Colonic mucosa (tissue), 4 donors: ENCODE measurements around the gene PLPPR3. TPM values are rescaled to one million over a fixed set of nuclear protein-coding genes. Genes with fewer than 3 reads are reported as not detected.
"Not testable (repeated sequence)": the region's sequence is repeated elsewhere in the genome, so short reads cannot be mapped to it uniquely, and the experiment has no call there.

Source experiments
- DNase-seq: peaks from one replicate; pipeline ENCODE4 v3.0.0-alpha.2; 2020
- H3K27ac ChIP-seq: fragments of 200-600 bp; one replicate; pipeline ENCODE4 v1.8.0; 2021
- H3K27me3 ChIP-seq: fragments of 200-600 bp; one replicate; pipeline ENCODE4 v1.8.0; 2021
- H3K36me3 ChIP-seq: fragments of 200-600 bp; one replicate; pipeline ENCODE4 v1.8.0; 2021
- H3K4me1 ChIP-seq: fragments of 200-600 bp; one replicate; pipeline ENCODE4 v1.8.0; 2021; ENCODE audit warnings: mild to moderate bottlenecking
- H3K4me3 ChIP-seq: fragments of 200-600 bp; one replicate; pipeline ENCODE4 v1.8.0; 2021
- H3K9ac ChIP-seq, 2 donors: one replicate each; pipeline ENCODE4 v1.7.0; 2013; ENCODE audit warnings: control low read depth in 2 of 2, low read depth in 2 of 2, low read length in 2 of 2
- H3K9me3 ChIP-seq: fragments of 200-600 bp; one replicate; pipeline ENCODE4 v1.8.0; 2021
- CTCF ChIP-seq: fragments of 200-600 bp; IDR thresholded peaks from one replicate; pipeline ENCODE4 v1.8.0; 2022; ENCODE audit warnings: antibody characterized with exemption, mild to moderate bottlenecking
- intact Hi-C: fragments of 100-400 bp; cut with DNase I; formaldehyde crosslinking; loops from one replicate; pipeline ENCODE4 v1.14.1; 2022
- total RNA-seq, 2 donors: library from RNA; stranded (reverse); fragmentation: NEBNext Ultra II Directional in 1 of 2; extraction: Animal tissue kit (Norgen Biotek cat#: 25700) in 1 of 2; gene quantifications; one replicate each; pipeline ENCODE4 v1.2.1, GENCODE V29; 2021
- donor health status: healthy.
- donor health status: DM: no; HTN: no; CAD: no.
- donor health status: DM: no; HTN: no; CAD: no.

PLPPR3 gene
- total RNA-seq, 2 donors from 2014 or later = 0.22 TPM; not detected in 1

DNA sequence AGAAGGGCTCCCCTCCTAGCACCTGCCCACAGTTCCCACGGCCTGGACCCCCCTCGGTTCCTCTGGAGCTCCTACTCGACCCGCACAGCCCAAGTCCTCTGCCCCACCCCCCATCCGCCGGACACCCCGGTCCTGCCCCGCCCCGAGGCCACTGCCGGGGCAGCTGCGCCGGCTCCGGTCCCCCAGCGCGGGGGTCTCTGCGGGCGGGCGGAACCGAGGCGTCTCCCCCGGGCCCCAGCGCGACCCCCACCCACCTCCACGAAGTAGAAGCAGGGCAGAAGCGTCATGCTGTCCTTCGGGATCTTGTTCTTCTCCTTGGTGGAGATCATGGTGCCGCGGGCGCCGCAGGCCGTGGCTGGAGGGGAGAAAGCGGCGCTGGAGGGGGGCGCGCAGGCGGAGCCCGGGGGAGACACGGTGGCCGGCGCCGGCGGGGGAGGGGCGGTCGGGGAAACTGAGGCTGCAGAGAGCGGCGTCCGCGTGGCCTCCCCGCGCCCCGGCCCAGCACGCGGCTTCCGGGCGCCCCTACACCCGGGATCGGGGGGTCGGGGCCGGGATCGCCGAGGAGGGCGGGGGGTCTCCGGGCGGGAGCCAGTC is 427 bp downstream of the PLPPR3 start:
- TF ChIP-seq CTCF = no peak
- intact Hi-C loops = no loop called here
- no peak overlapping the region for H3K9ac ChIP-seq
- H3K27me3 ChIP-seq = peaks cover 24% of the 10 kb centered on the region
- H3K4me3 ChIP-seq = peak overlapping the region; percentile 7
- no peaks in the 10 kb centered on the region for H3K36me3 ChIP-seq
- no peaks in the 10 kb centered on the region for H3K4me1 ChIP-seq
- DNase-seq = no peak
- H3K9me3 ChIP-seq = no peaks in the 10 kb centered on the region
- H3K27ac ChIP-seq = no peak overlapping the region

DNA sequence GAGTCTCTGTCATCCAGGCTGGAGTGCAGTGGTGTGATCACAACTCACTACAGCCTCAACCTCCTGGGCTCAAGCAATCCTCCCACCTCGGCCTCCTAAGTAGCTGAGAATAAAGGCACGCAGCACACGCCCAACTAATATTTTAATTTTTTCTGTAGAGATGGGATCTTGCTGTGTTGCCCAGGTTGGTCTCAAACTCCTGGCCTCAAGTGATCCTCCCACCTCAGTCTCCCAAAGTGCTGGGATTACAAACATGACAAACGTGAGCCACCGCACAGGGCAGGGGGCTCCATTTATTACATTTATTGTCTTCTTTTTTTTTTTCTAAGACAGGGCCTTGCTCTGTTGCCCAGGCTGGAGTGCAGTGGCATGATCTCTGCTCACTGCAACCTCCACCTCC is 1.5 kb downstream of the PLPPR3 start:
- H3K36me3 ChIP-seq, H3K27ac ChIP-seq, H3K4me1 ChIP-seq, H3K9ac ChIP-seq, H3K9me3 ChIP-seq, DNase-seq, intact Hi-C loops, H3K4me3 ChIP-seq: not testable (repeated sequence)
- H3K27me3 ChIP-seq = peaks cover 24% of the 10 kb centered on the region

DNA sequence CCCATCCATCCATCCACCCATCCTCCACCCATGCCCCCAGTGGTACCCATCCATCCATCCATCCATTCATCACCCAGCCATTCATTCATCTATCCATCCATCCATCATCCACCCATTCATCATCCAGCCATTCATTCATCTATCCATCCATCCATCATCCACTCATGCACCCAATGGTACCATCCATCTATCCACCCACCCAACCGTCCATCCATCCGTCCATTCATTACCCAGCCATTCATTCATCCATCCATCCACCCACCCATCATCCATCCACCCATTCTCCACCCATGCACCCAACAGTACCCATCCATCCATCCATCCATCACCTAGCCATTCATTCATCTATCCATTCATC is 5.3 kb downstream of the PLPPR3 start:
- Histone ChIP-seq H3K9ac (no peak overlapping the region), H3K9me3 (no peaks in the 10 kb centered on the region), H3K4me3 (no peak overlapping the region), H3K27ac (no peak overlapping the region), H3K27me3 (peaks cover 4% of the 10 kb centered on the region), H3K4me1 (no peaks in the 10 kb centered on the region), H3K36me3 (no peaks in the 10 kb centered on the region)
- no peak for TF ChIP-seq CTCF
- no peak for DNase-seq
- intact Hi-C loops = no loop called here

DNA sequence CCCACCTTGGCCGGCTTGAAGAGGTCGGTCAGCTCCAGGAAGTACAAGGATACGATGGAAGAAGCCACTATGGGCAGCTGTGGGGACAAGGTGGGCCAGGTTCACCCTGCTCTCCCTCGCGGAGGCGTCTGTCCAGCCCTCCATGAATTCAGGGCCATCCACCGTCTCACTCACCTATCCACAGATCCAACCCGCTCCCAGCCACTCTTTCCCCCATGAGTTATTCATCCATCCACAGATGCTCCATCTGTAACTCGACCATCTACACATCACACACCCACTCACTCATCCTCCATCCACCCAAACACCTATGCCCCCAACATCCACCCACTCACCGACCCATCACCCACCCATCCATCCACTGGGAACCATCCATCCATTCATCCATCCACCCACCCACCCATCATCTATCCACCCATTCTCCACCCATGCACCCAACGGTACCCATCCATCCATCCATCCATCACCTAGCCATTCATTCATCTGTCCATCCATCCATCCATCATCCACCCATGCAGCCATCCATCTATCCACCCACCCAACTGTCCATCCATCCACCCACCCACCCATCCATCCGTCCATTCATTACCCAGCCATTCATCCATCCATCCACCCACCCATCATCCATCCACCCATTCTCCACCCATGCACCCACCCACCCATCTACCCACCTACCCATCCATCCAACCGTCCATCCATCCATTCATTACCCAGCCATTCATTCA is 5.8 kb downstream of the PLPPR3 start:
- H3K27me3 ChIP-seq = no peaks in the 10 kb centered on the region
- no peak for TF ChIP-seq CTCF
- H3K36me3 ChIP-seq = peaks cover 4% of the 10 kb centered on the region
- no peaks in the 10 kb centered on the region for H3K9me3 ChIP-seq
- H3K9ac ChIP-seq = no peak overlapping the region
- H3K4me1 ChIP-seq = no peaks in the 10 kb centered on the region
- no peak for DNase-seq
- intact Hi-C loops = no loop called here
- no peak overlapping the region for H3K4me3 ChIP-seq
- no peak overlapping the region for H3K27ac ChIP-seq

- Histone ChIP-seq H3K36me3 (peaks cover 11% of the 10 kb centered on the region), H3K9me3 (no peaks in the 10 kb centered on the region), H3K4me1 (no peaks in the 10 kb centered on the region), H3K9ac (no peak overlapping the region), H3K27ac (no peak overlapping the region), H3K4me3 (no peak overlapping the region), H3K27me3 (no peaks in the 10 kb centered on the region)
- DNase-seq = no peak
- intact Hi-C loops = no loop called here
- no peak for TF ChIP-seq CTCF
Observed at GRCh38 chr19:815079-815774, 6.5 kb downstream of the PLPPR3 start.
